Measurements from ENCODE around the gene LHX4.
"Not testable (repeated sequence)": the region's sequence is repeated elsewhere in the genome, so short reads cannot be mapped to it uniquely, and the experiment has no call there.

The LHX4 gene

GRCh38 chr1:180198196-180198595, 31.9 kb upstream of the LHX4 start:
- no peak for DNase-seq

DNA sequence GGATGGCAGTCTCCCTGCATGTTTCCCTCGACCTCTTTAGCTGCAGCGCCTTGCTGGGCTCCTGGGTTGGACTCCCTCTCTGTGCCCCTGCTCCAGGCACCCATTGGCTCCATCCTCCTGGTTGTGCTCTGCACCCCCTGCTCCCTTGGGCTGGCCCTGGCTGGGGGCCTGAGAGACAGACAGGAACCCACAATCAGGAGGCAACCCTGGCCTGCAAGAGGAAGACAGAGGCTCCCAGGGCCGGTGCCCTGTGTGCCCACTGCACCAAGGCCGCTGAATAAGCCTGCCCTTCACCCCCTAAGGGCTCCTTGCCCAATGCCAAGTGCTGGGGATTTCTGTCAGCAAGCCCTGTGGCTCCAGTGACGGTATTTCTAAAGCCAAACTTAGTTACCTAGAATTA, 31.5 kb upstream of the LHX4 start:
- no peak for DNase-seq

DNA sequence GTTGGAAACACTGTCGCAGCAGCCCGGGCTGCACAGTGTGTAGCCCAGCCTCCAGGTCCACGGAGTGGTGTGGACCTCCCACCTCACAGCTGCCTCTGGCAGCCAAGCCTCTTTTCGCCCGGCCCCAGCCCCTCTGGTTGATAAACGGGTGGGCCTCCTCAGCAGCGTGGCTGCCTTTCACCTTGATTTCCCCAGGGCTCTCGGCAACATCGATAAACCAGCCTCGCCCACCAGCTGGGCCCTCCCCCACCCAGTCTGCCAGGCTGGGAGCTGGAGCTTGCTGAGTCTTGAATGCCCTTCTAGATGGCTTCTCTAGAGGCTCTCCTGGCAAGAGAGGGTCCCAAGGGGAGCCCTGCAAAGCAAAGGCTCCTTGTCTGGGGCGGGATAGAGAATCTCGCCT, 31.0 kb upstream of the LHX4 start:
- no peak for DNase-seq

DNA sequence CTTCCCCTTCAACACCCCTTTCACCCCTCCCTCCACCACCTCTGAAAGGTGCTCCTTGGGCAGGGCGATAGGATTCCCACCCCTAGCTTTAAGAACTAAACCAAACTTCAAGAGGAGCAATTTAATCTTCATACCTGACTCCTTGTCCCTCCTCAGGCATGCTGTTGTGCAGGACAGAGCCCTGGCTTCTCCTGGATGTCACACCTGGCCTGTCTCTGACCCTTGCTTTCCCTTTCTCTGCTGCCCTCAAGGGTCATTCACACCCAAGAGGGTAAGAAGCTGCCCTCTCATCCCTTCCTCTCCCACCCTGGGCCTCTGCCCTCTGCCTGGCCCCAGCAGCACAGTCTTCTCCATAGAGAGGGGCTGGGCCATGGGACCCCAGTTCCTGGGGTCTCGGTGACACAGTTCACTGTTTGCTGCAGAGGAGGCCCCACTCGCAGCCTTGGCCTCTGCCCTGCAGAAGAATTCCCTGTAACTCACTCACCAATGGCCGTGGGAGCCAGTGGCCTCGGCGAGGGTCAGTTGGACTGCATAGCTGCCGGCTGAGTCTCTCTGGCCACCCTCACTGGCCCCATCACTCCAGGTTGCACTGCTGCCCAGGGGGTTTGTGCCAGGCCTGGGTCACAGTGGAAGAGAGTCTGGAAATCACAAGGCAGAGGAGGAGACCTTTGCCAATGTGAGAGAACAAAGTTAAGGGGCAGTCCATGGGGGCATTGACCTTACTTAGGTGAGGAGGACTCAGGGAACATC, 28.4 kb upstream of the LHX4 start:
- no peak for DNase-seq

- DNase-seq, result not testable (repeated sequence)
Observed at GRCh38 chr1:180202588-180202987, 27.5 kb upstream of the LHX4 start.

DNA sequence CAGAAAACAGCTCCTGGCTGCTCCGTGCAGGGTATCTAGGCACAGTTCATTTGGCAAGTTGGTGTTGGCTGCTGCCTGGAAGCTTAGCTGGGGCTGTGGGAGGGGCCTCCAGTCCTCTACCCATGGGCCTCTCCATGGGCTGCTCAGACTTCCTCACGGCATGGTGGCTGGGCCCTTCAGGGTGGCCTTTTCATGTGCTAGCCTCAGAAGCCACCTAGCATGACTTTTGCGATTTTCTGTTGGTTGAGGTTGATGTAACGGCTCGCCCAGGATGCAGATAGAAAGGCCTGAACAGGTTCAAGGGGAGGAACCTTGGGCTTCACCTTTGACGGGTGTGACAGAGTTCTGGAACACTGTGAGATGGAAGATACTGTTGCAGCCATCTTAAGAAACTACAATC, 25.8 kb upstream of the LHX4 start:
- DNase-seq, result no peak

DNA sequence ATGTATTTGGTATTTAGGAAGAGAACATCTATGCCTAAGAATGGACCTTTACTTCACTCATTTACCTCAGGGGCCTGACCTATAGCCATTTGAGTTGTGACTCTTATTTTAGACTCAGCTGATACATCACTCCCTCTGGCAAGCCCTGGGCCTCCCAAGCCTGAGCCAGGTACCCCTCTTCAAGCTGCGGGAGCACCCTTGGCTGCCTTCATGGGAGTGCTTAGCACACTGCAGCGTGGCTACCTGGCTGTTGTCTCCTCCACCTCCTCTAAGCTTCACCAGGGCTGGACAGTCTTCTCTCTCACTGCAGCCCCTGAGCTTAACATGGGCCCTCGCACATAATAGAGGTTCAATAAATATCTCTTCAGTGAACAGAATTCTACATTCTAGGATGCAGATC, 23.5 kb upstream of the LHX4 start:
- DNase-seq, result no peak

- DNase-seq, result no peak
Observed at GRCh38 chr1:180208264-180208663, 21.8 kb upstream of the LHX4 start.

- no peak for DNase-seq
Observed at GRCh38 chr1:180210008-180210620, 19.9 kb upstream of the LHX4 start.

- DNase-seq, result no peak
Observed at GRCh38 chr1:180211156-180211859, 18.8 kb upstream of the LHX4 start.

DNA sequence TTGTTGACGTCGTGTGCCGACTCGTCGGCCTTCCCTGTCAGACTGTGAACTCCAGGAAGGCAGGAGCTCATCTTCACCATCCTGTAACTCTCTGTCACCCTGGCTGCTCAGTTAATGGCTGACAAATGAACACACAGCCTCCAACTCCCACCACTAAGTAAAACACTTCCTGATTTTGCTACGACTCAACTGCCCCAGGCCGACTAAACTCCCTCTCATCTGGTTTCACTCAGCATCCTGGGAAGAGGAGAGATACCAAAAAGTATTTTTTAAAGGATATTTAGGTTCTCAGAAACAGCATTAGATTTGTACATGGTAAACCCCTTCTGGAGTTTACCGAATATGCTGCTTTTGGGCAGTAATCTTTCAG, 18.2 kb upstream of the LHX4 start:
- no peak for DNase-seq

- peak; percentile 40 to 57 for DNase-seq
Observed at GRCh38 chr1:180213401-180214170, 16.5 kb upstream of the LHX4 start.

GRCh38 chr1:180215856-180216625, 14.0 kb upstream of the LHX4 start:
- no peak for DNase-seq

GRCh38 chr1:180217006-180217405, 13.1 kb upstream of the LHX4 start:
- no peak for DNase-seq

- DNase-seq, result no peak
Observed at GRCh38 chr1:180218806-180219765, 11.0 kb upstream of the LHX4 start.

DNA sequence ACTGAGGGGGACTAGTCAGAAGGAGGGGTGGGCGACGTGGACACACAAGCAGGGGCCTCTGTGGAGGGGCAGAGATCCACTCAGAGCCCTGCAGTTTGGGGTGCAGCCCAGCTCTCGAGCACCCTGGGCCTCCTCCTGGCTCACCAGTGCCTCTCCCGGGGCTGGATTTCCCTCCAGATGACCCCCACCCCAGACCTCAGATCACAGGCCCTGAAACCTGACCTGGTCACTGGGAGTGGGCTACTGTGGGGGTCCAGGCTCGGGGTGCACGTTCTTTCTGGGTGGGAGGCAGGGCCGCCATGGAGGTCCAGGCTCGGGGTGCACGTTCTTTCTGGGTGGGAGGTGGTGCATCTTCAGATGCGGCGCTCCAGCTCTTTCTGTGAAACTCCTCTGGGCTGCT, 10.3 kb upstream of the LHX4 start:
- DNase-seq, result no peak

DNA sequence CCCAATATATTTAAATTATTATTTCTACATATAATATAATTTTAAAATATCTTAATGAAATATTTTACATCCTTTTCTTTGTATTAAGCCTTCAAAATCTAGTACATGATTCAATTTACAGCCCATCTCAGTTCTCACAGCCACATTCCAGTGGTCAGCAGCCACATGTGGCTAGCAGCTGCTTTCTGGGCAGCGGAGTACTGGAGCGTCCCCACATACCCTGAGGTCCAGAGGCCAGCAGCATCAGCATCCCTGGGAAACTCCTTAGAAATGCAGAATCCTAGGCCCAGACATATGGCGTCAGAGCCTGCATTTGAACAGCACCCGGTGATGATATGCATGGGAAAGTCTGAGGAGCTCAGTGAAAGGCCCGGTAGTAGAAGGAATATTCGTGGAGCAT, 8.6 kb upstream of the LHX4 start:
- no peak for DNase-seq

DNA sequence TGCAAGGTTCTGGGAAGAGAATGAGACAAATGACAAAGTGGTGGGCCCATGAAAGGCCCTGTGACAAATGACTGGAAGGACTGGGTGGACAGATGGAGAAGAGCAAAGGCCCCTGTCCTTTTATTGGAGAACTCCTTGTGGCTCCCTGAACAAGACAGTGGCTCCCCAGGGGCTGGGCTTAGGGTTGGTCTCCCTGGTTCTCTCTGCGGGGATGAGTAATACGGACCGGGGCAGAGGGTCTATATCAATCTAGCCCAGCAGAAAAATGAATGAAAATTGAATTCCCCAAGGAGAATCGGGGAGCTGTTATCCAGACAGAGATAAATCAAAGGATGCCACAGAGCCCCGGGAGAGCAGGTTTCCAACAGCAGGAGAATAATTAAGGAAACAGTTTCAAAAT, 5.2 kb upstream of the LHX4 start:
- no peak for DNase-seq

DNA sequence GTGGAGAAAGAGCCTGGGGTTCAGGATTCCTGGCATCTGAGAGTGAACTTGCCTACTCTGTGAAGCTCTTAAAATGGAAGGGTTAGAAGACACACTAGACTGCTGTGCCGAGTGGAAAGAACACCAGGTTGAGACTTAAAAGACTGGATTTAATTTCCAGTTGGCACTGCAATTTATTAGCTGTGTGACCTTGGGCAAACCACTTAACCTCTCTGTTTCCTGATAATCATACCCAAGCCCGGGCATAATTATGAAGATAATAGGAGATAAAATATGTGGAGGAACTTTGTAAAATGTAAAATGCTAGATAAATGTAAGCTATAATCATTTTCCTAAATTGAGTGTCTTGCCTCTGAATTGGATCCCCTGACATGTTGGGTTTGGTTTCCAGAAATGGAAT, 4.7 kb upstream of the LHX4 start:
- DNase-seq, result no peak

DNA sequence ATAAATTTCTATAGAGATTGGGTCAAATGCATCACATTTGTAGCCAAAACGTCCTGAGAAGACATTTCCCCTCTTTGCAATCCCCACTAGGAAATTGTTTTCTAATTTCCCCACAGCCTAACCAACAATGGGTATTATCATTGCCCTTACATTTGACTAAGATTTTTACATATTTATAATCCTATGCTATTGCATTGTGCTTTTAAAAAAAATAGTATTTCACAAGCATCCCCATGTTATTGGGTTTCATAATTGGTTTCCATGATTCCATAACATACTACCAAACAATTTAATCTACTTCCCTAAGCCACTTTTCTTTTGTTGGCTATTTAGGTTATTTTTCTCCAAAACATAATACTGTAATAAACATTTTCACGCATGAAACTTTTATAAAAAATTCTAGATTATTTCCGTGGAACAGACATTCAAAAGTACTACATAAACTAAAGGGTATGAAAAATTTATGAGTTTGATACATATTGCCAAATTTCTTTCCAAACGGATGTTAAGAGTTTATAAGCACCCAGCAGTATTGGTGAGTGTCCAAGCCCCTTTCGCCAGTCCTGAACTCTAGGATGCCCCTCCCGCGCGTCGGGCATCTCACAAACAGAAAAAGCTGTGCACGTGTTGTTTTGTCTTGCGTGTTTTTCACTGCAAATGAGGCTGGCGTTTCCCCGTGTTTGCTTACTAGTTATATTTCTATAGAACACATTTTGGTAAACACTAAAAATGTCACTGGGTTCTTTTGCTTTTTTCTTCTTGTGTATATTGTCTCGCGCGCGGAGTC, 2.0 kb upstream of the LHX4 start:
- DNase-seq, result no peak
